GM08714 (cell line): ENCODE measurements around the gene KISS1R.

Experiments used
- H3K4me3 ChIP-seq: fragments of 200-500 bp; sonication (Bioruptor generic); 2 replicates; pipeline ENCODE4 v1.5.1; 2014; ENCODE audit warnings: mild to moderate bottlenecking, low read length, inconsistent platforms
- ZNF274 ChIP-seq: IDR thresholded peaks from 2 replicates; pipeline ENCODE4 v1.6.1; 2012; ENCODE audit warnings: mild to moderate bottlenecking, low read depth, low read length

The KISS1R gene

GRCh38 chr19:960601-960938 is 43.4 kb downstream of the KISS1R start:
- no peak overlapping the region for H3K4me3 ChIP-seq
- no peak for TF ChIP-seq ZNF274

GRCh38 chr19:961866-962620 is 44.9 kb downstream of the KISS1R start:
- H3K4me3 ChIP-seq: no peak overlapping the region
- no peak for TF ChIP-seq ZNF274

GRCh38 chr19:962683-963400 is 45.7 kb downstream of the KISS1R start:
- H3K4me3 ChIP-seq: no peak overlapping the region
- TF ChIP-seq ZNF274: no peak

- TF ChIP-seq ZNF274: no peak
Measured at GRCh38 chr19:963486-963951, 46.4 kb downstream of the KISS1R start.

GRCh38 chr19:964116-964520 is 47.0 kb downstream of the KISS1R start:
- H3K4me3 ChIP-seq: no peak overlapping the region
- TF ChIP-seq ZNF274: no peak

More at GRCh38 chr19:963486-963951, 46.4 kb downstream of the KISS1R start:
- no peak overlapping the region for H3K4me3 ChIP-seq

- TF ChIP-seq ZNF274: no peak
- H3K4me3 ChIP-seq: no peak overlapping the region
Measured at GRCh38 chr19:964761-965694, 47.9 kb downstream of the KISS1R start.

- TF ChIP-seq ZNF274: no peak
Measured at GRCh38 chr19:966485-967088, 49.5 kb downstream of the KISS1R start.

More at GRCh38 chr19:966485-967088, 49.5 kb downstream of the KISS1R start:
- no peak overlapping the region for H3K4me3 ChIP-seq
